ENCODE results near the gene VSTM4. TPM values are rescaled to one million over a fixed set of nuclear protein-coding genes. Genes with fewer than 3 reads are reported as not detected.
A peak's percentile ranks its signal among the peaks of the same experiment; 100 is the strongest.

Gene VSTM4
- total and polyA plus RNA-seq, 2 experiments from 2014 or later: 9.0 to 10.2 TPM

DNA sequence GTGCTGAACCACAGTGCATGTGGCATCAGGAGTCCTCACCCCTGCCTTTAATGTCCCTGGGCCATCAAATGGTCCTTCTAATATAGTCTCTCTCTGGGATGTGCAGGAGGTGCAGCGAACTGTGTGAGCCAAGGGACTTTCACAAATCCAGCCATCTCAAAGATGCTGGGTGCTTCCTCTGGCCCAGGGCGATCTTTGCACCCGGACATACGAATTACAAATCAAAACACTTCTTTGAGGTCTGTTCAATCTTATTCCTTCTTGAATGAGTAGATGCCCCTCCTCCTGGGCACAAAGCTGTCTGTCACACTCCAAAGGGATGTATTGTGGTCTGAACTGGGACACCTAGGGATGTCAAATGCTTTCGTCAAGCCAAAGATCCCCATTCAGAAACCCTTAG lies 60.6 kb downstream of the VSTM4 start:
- Histone ChIP-seq H3K27ac (peak overlapping the region; percentile 55), H3K36me3 (replicated peaks; ENCODE audit: insufficient read depth, low read depth) (no peaks in the 10 kb centered on the region), H3K9me3 (ENCODE audit: low read depth) (no peaks in the 10 kb centered on the region), H3K4me1 (ENCODE audit: insufficient read depth) (peaks cover 11% of the 10 kb centered on the region), H2AFZ (no peak overlapping the region), H3K79me2 (no peaks in the 10 kb centered on the region), H3K9me2 (replicated peaks; ENCODE audit: insufficient read depth) (no peaks in the 10 kb centered on the region), H3K4me2 (no peak overlapping the region), H3K4me3 (no peak overlapping the region), H3K27me3 (no peaks in the 10 kb centered on the region), H4K20me1 (ENCODE audit: insufficient read depth, poor library complexity, severe bottlenecking) (no peaks in the 10 kb centered on the region)
- TF ChIP-seq EZH2phosphoT487 (IDR thresholded peaks at IDR 0.05; ENCODE audit: low read depth, severe bottlenecking, unreplicated experiment) (no peak), EZH2 (IDR thresholded peaks at IDR 0.05; ENCODE audit: borderline replicate concordance) (no peak)
- TF ChIP-seq, protein P1, sequence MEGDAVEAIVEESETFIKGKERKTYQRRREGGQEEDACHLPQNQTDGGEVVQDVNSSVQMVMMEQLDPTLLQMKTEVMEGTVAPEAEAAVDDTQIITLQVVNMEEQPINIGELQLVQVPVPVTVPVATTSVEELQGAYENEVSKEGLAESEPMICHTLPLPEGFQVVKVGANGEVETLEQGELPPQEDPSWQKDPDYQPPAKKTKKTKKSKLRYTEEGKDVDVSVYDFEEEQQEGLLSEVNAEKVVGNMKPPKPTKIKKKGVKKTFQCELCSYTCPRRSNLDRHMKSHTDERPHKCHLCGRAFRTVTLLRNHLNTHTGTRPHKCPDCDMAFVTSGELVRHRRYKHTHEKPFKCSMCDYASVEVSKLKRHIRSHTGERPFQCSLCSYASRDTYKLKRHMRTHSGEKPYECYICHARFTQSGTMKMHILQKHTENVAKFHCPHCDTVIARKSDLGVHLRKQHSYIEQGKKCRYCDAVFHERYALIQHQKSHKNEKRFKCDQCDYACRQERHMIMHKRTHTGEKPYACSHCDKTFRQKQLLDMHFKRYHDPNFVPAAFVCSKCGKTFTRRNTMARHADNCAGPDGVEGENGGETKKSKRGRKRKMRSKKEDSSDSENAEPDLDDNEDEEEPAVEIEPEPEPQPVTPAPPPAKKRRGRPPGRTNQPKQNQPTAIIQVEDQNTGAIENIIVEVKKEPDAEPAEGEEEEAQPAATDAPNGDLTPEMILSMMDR (IDR thresholded peaks at IDR 0.05; ENCODE audit: poor library complexity): no peak
- DNase-seq (ENCODE audit: low spot score): no peak
- WGBS (ENCODE audit: low lambda C conversion rate, missing lambda C conversion rate): 98% methylated on average over 5 of the region's 5 CpGs

DNA sequence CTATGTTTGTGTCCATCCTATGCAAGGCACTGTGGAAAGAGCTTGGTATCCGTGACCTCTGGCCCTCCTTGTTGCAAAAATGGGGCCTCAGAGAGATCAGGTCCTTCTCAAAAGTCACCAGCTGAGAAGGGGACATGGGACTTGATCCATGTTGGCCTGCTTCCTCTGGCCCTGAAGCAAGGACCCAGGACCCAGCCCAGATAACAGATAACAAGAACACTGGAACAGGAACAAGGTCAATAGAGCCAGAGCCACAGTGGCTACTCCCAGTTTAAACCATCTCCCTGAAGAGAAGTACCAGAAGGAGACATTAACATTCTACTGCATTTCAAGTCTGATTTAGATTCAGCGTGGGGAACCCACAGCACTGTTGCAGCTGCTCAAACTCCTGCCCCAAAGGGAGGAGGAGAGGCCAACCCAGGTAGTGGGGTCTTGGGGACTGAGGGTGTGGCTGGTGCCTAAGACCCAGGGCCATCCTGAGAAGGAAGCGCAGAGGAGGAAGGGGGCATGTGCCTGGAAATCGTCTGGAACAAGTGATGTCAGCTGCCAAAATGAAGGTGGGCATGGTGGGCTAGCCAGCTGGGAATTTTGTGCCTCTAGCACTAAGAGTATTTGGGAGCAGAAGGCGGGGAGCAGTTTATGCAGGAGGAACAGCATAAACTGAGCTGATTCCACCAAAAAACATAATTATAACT lies 61.2 kb downstream of the VSTM4 start:
- H3K27me3 ChIP-seq: no peaks in the 10 kb centered on the region
- H3K4me1 ChIP-seq (ENCODE audit: insufficient read depth): peaks cover 14% of the 10 kb centered on the region
- DNase-seq (ENCODE audit: low spot score): no peak
- TF ChIP-seq, protein P1 (IDR thresholded peaks at IDR 0.05; ENCODE audit: poor library complexity): no peak
- TF ChIP-seq EZH2phosphoT487 (IDR thresholded peaks at IDR 0.05; ENCODE audit: low read depth, severe bottlenecking, unreplicated experiment) (no peak), EZH2 (IDR thresholded peaks at IDR 0.05; ENCODE audit: borderline replicate concordance) (no peak)
- H3K9me2 ChIP-seq (replicated peaks; ENCODE audit: insufficient read depth): no peaks in the 10 kb centered on the region
- no peak overlapping the region for H3K27ac ChIP-seq
- 90% methylated on average over 5 of the region's 5 CpGs for WGBS (ENCODE audit: low lambda C conversion rate, missing lambda C conversion rate)
- no peak overlapping the region for H3K4me3 ChIP-seq
- H2AFZ ChIP-seq: no peak overlapping the region
- H3K79me2 ChIP-seq: no peaks in the 10 kb centered on the region
- no peak overlapping the region for H3K4me2 ChIP-seq
- no peaks in the 10 kb centered on the region for H3K9me3 ChIP-seq (ENCODE audit: low read depth)
- no peaks in the 10 kb centered on the region for H3K36me3 ChIP-seq (replicated peaks; ENCODE audit: insufficient read depth, low read depth)
- no peaks in the 10 kb centered on the region for H4K20me1 ChIP-seq (ENCODE audit: insufficient read depth, poor library complexity, severe bottlenecking)

DNA sequence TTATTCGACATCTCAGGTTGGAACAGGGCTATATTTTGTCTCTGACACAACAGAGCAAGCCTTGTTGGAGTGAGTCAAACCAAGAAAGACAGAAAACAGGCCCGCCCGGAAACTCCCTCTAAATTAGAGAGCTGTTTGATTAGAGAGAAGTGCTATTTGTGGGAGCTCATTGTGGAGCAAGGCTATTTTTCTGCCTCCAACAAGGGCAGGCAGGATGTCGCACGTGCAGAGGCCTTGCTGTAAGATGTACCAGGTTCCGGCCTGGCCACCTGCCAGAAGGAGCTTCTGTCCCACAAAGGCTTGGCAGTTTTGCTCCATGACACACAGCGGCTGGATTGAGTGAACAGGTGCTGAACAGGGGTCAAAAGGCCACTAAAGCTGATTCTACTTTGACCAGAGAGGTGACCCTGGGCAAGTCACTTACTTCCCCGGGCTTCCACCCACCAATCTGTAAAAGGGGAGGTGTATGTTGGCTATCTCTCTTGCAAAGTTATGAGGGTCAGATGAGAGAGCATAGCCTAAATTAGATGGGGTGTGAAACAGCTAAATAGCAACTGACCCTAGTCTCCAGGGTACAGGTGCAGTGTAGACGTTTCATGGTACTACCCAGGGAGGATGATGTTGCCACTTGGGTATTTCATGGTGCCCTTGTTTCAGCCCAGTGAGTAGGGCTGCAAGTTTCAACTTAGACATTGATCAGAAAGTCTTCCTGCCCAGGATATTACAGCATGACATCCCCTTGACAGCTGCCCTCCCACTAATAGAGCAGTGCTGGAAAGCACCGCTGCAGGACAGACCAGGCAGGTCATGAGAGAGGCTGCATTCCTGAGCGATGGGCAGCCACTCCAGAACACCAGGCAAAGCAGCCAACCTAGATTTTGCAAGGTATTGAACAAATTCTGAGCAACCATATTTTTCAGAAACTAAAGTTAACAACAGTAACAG lies 62.0 kb downstream of the VSTM4 start:
- H3K79me2 ChIP-seq: no peaks in the 10 kb centered on the region
- H3K9me2 ChIP-seq (replicated peaks; ENCODE audit: insufficient read depth): no peaks in the 10 kb centered on the region
- DNase-seq (ENCODE audit: low spot score): no peak
- peaks cover 14% of the 10 kb centered on the region for H3K4me1 ChIP-seq (ENCODE audit: insufficient read depth)
- H3K4me3 ChIP-seq: no peak overlapping the region
- no peak overlapping the region for H3K4me2 ChIP-seq
- 83% methylated on average over 11 of the region's 11 CpGs for WGBS (ENCODE audit: low lambda C conversion rate, missing lambda C conversion rate)
- H3K27me3 ChIP-seq: no peaks in the 10 kb centered on the region
- no peaks in the 10 kb centered on the region for H3K36me3 ChIP-seq (replicated peaks; ENCODE audit: insufficient read depth, low read depth)
- H4K20me1 ChIP-seq (ENCODE audit: insufficient read depth, poor library complexity, severe bottlenecking): no peaks in the 10 kb centered on the region
- H3K9me3 ChIP-seq (ENCODE audit: low read depth): no peaks in the 10 kb centered on the region
- H3K27ac ChIP-seq: no peak overlapping the region
- no peak overlapping the region for H2AFZ ChIP-seq
- no peak for TF ChIP-seq EZH2 (IDR thresholded peaks at IDR 0.05; ENCODE audit: borderline replicate concordance)
- TF ChIP-seq EZH2phosphoT487 (IDR thresholded peaks at IDR 0.05; ENCODE audit: low read depth, severe bottlenecking, unreplicated experiment): no peak
- TF ChIP-seq, protein P1 (IDR thresholded peaks at IDR 0.05; ENCODE audit: poor library complexity): no peak

Measured in hepatocyte (in vitro differentiated cells).